CD14-positive monocyte (primary cell): Measurements from ENCODE around the gene MAP3K10. TPM values are rescaled to one million over a fixed set of nuclear protein-coding genes. Genes with fewer than 3 reads are reported as not detected.

ENCODE experiments used
- DNase-seq, 3 donors: peaks; one replicate each; pipeline ENCODE4 v3.0.0-alpha.2; 2011 to 2022
- H2AFZ ChIP-seq: 2 replicates; pipeline ENCODE4 v1.6.0; 2012; ENCODE audit warnings: mild to moderate bottlenecking, low read depth, low read length, inconsistent platforms; ENCODE audit not compliant: insufficient read depth, poor library complexity, severe bottlenecking
- H3K27ac ChIP-seq, 2 donors: 1 replicate in 1 of 2; 2 replicates in 1 of 2; pipeline ENCODE4 v1.5.1; 2012 to 2013; ENCODE audit warnings: low read length in 2 of 2, control low read depth in 1 of 2, inconsistent platforms in 1 of 2, low read depth in 1 of 2, mild to moderate bottlenecking in 1 of 2
- H3K27me3 ChIP-seq, 2 donors: one replicate each; pipeline versions ENCODE4 v1.6.0 to v1.6.1; 2011 to 2013; ENCODE audit warnings: low read length in 2 of 2; ENCODE audit not compliant: control insufficient read depth in 2 of 2, insufficient read depth in 2 of 2
- H3K36me3 ChIP-seq, 2 donors: replicated peaks in 1 of 2; 1 replicate in 1 of 2; 2 replicates in 1 of 2; pipeline versions ENCODE4 v1.5.1 to v1.6.1; 2012 to 2013; ENCODE audit warnings: low read length in 2 of 2, control low read depth in 1 of 2, inconsistent platforms in 1 of 2, mild to moderate bottlenecking in 1 of 2; ENCODE audit not compliant: insufficient read depth in 2 of 2, control insufficient read depth in 1 of 2
- H3K4me1 ChIP-seq, 2 donors: 1 replicate in 1 of 2; 2 replicates in 1 of 2; pipeline versions ENCODE4 v1.5.1 to v1.6.1; 2012 to 2013; ENCODE audit warnings: low read length in 2 of 2, control low read depth in 1 of 2, inconsistent platforms in 1 of 2, mild to moderate bottlenecking in 1 of 2, moderate library complexity in 1 of 2; ENCODE audit not compliant: insufficient read depth in 2 of 2, control insufficient read depth in 1 of 2
- H3K4me2 ChIP-seq: replicated peaks from 2 replicates; pipeline ENCODE3; 2012; ENCODE audit warnings: low read length, moderate library complexity, mild to moderate bottlenecking; ENCODE audit not compliant: poor library complexity, severe bottlenecking; ENCODE audit errors: extremely low read depth
- H3K4me3 ChIP-seq, 3 experiments: fragments of 200-600 bp in 1 of 3; sonication (generic) in 1 of 3; replicated peaks in 1 of 3; 1 replicate in 2 of 3; 2 replicates in 1 of 3; pipeline ENCODE4 v1.5.1; 2011 to 2013; ENCODE audit warnings: low read length in 3 of 3, mild to moderate bottlenecking in 3 of 3, control low read depth in 2 of 3, low read depth in 2 of 3, inconsistent platforms in 1 of 3, moderate library complexity in 1 of 3
- H3K79me2 ChIP-seq: 2 replicates; pipeline ENCODE4 v1.6.0; 2012; ENCODE audit warnings: mild to moderate bottlenecking, control low read depth, inconsistent platforms, low read length, moderate library complexity; ENCODE audit not compliant: insufficient read depth
- H3K9ac ChIP-seq: 2 replicates; pipeline ENCODE4 v1.6.0; 2017; ENCODE audit warnings: low read length, mild to moderate bottlenecking; ENCODE audit not compliant: insufficient read depth, poor library complexity, severe bottlenecking
- H3K9me3 ChIP-seq, 2 donors: replicated peaks in 1 of 2; 1 replicate in 1 of 2; 2 replicates in 1 of 2; pipeline versions ENCODE4 v1.5.1 to v1.6.1; 2012 to 2013; ENCODE audit warnings: low read length in 2 of 2, control low read depth in 1 of 2; ENCODE audit not compliant: control insufficient read depth in 1 of 2, insufficient read depth in 1 of 2
- H4K20me1 ChIP-seq: 2 replicates; pipeline ENCODE4 v1.6.0; 2012; ENCODE audit warnings: mild to moderate bottlenecking, low read length, control low read depth, moderate library complexity; ENCODE audit not compliant: insufficient read depth
- H3K27ac Mint-ChIP-seq, 7 donors: one replicate each; pipeline ENCODE4 v1.8.0; 2020; ENCODE audit warnings: mild to moderate bottlenecking in 7 of 7, mixed read lengths in 7 of 7, moderate library complexity in 6 of 7, inconsistent platforms in 2 of 7
- H3K27me3 Mint-ChIP-seq, 3 donors: one replicate each; pipeline ENCODE4 v1.8.0; 2021 to 2022; ENCODE audit warnings: low read depth in 3 of 3, mild to moderate bottlenecking in 3 of 3, mixed read lengths in 3 of 3, moderate library complexity in 3 of 3, inconsistent platforms in 1 of 3
- H3K36me3 Mint-ChIP-seq, 2 donors: one replicate each; pipeline ENCODE4 v1.8.0; 2020; ENCODE audit warnings: mixed read lengths in 2 of 2, inconsistent platforms in 1 of 2, mild to moderate bottlenecking in 1 of 2
- H3K4me1 Mint-ChIP-seq: one replicate; pipeline ENCODE4 v1.8.0; 2020; ENCODE audit warnings: mild to moderate bottlenecking, mixed read lengths
- H3K4me3 Mint-ChIP-seq, 2 donors: one replicate each; pipeline ENCODE4 v1.8.0; 2020; ENCODE audit warnings: mild to moderate bottlenecking in 2 of 2, mixed read lengths in 2 of 2, moderate library complexity in 1 of 2
- H3K9me3 Mint-ChIP-seq, 7 donors: one replicate each; pipeline ENCODE4 v1.8.0; 2020 to 2022; ENCODE audit warnings: mixed read lengths in 7 of 7, mild to moderate bottlenecking in 6 of 7, moderate library complexity in 6 of 7, inconsistent platforms in 2 of 7
- WGBS: methylation state at CpG from one replicate; pipeline ENCODE4 v1.1.5; 2013; ENCODE audit warnings: missing lambda C conversion rate; ENCODE audit not compliant: insufficient coverage; 5-methylcytosine and 5-hydroxymethylcytosine counted together
- intact Hi-C, 2 donors: fragments of 100-400 bp; cut with micrococcal nuclease; formaldehyde crosslinking; loops; one replicate each; pipeline versions ENCODE4 v1.15.0 to v1.15.1; 2023
- polyA plus RNA-seq, 3 donors: library from polyadenylated mRNA; depleted of rRNA in 1 of 3; unstranded in 2 of 3; stranded (reverse) in 1 of 3; fragments of 300-500 nt in 2 of 3; fragments of >200 nt in 1 of 3; fragmentation: Illumina TruSeq in 2 of 3; gene quantifications; 1 replicate in 2 of 3; 2 replicates in 1 of 3; pipeline ENCODE4 v1.2.3, GENCODE V29; 2012 to 2021
- TF ChIP-seq, protein P1 (sequence below): fragments of 200-600 bp; IDR thresholded peaks from one replicate; pipeline ENCODE4 v1.8.0; 2022; ENCODE audit warnings: antibody characterized with exemption, mild to moderate bottlenecking

MAP3K10 gene
- polyA plus RNA-seq, 3 donors, result 0.05 to 9.1 TPM; not detected in 1

DNA sequence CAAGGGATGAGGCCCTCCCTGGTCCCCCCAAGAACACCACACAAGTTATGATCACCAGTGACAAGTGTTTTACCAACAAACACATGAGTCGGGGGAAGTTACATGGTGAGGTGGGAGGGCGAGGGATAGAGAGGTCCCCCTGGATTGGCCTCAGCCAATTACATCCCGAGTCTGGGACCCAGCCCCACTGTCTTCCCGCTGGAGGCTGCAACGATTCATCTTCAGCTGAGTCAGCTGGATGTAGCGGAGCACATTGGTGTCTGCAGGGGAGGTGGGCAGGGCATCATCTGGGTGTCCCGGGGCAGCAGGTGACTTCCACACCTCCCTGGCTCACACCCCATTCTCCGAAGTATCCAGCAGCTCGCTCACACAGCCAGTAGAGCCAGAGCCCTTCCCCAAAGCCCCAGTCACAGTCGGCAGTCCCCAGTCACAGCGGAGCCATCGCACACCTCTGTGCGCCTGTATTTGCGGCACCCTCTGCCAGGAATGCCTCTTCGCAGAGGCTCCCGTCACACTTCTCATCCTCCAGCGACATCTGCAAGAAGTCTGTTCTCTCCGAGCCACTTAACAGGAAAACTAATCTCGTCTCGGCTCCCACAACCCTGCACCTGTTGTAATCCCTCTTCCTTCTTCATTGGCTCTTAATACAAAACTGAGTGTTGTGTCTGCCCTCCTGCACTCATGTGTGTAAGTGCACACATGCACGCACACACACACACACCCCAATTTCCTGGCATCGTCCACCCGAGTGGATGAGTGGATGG lies 25.0 kb downstream of the MAP3K10 start:
- Mint-ChIP-seq H3K27me3 (peaks cover 49 to 56% (median 53%) of the 10 kb centered on the region in 3 donors), H3K9me3 (peaks cover 0 to 18% (median 5%) of the 10 kb centered on the region in 7 donors), H3K4me1 (peaks cover 4% of the 10 kb centered on the region), H3K27ac (no peak overlapping the region), H3K4me3 (peak overlapping the region in 1 of 2 donors; percentile 83), H3K36me3 (peaks cover 4 to 7% of the 10 kb centered on the region in 2 donors)
- no peak overlapping the region for H3K27ac ChIP-seq
- 68% methylated on average over 15 of the region's 23 CpGs for WGBS
- intact Hi-C loops, result no loop called here
- H3K79me2 ChIP-seq, result no peaks in the 10 kb centered on the region
- H3K4me1 ChIP-seq, result no peaks in the 10 kb centered on the region
- H4K20me1 ChIP-seq, result no peaks in the 10 kb centered on the region
- H3K9me3 ChIP-seq, result peaks cover 0 to 5% of the 10 kb centered on the region in 2 donors
- H3K9ac ChIP-seq, result no peak overlapping the region
- DNase-seq, result no peak
- H3K4me3 ChIP-seq, result no peak overlapping the region
- peaks cover 33 to 46% of the 10 kb centered on the region in 2 donors for H3K27me3 ChIP-seq
- H3K36me3 ChIP-seq, result peaks cover 0 to 7% of the 10 kb centered on the region in 2 donors
- TF ChIP-seq, protein P1, sequence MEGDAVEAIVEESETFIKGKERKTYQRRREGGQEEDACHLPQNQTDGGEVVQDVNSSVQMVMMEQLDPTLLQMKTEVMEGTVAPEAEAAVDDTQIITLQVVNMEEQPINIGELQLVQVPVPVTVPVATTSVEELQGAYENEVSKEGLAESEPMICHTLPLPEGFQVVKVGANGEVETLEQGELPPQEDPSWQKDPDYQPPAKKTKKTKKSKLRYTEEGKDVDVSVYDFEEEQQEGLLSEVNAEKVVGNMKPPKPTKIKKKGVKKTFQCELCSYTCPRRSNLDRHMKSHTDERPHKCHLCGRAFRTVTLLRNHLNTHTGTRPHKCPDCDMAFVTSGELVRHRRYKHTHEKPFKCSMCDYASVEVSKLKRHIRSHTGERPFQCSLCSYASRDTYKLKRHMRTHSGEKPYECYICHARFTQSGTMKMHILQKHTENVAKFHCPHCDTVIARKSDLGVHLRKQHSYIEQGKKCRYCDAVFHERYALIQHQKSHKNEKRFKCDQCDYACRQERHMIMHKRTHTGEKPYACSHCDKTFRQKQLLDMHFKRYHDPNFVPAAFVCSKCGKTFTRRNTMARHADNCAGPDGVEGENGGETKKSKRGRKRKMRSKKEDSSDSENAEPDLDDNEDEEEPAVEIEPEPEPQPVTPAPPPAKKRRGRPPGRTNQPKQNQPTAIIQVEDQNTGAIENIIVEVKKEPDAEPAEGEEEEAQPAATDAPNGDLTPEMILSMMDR, result no peak
- H2AFZ ChIP-seq, result no peak overlapping the region
- H3K4me2 ChIP-seq, result no peak overlapping the region

DNA sequence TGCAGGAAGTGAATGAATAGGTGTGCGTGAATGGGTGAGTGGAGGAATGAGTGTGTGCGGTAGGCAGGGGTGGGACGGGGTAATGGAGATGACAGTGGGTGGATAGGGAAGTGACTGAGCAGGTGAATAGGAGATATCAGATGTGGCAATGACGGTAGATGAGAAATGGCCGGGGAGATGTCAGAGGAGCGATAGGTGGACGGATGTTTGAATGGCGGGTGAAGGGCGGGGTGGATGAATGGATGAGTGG lies 25.5 kb downstream of the MAP3K10 start:
- intact Hi-C loops, result no loop called here
- Mint-ChIP-seq H3K27ac (no peak overlapping the region), H3K4me3 (peak overlapping the region in 1 of 2 donors; percentile 83), H3K27me3 (peaks cover 53 to 60% (median 58%) of the 10 kb centered on the region in 3 donors), H3K36me3 (peaks cover 0 to 2% of the 10 kb centered on the region in 2 donors), H3K9me3 (peaks cover 0 to 17% (median 5%) of the 10 kb centered on the region in 7 donors), H3K4me1 (peaks cover 4% of the 10 kb centered on the region)
- 48% methylated on average over 8 of the region's 9 CpGs for WGBS
- Histone ChIP-seq H3K9ac (no peak overlapping the region), H3K27me3 (peaks cover 33 to 47% of the 10 kb centered on the region in 2 donors), H3K4me2 (no peak overlapping the region), H3K27ac (no peak overlapping the region), H4K20me1 (no peaks in the 10 kb centered on the region), H3K79me2 (no peaks in the 10 kb centered on the region), H3K4me1 (no peaks in the 10 kb centered on the region), H2AFZ (no peak overlapping the region), H3K36me3 (peaks cover 0 to 5% of the 10 kb centered on the region in 2 donors), H3K9me3 (peaks cover 0 to 5% of the 10 kb centered on the region in 2 donors), H3K4me3 (no peak overlapping the region)
- no peak for DNase-seq
- TF ChIP-seq, protein P1, result no peak
